Hepatocyte (in vitro differentiated cells): ENCODE measurements around the gene YJEFN3.

ENCODE experiments used
- EZH2phosphoT487 ChIP-seq: fragments of 200-600 bp; sonication (generic); IDR thresholded peaks from one replicate; pipeline ENCODE4 v1.6.1; 2018; ENCODE audit warnings: antibody characterized with exemption, mild to moderate bottlenecking, low read depth, moderate library complexity; ENCODE audit not compliant: unreplicated experiment, severe bottlenecking
- TF ChIP-seq, protein P1 (sequence below): fragments of 200-600 bp; sonication (generic); IDR thresholded peaks from 2 replicates; pipeline ENCODE4 v1.5.1; 2016; ENCODE audit warnings: antibody characterized with exemption, mild to moderate bottlenecking; ENCODE audit not compliant: poor library complexity

DNA sequence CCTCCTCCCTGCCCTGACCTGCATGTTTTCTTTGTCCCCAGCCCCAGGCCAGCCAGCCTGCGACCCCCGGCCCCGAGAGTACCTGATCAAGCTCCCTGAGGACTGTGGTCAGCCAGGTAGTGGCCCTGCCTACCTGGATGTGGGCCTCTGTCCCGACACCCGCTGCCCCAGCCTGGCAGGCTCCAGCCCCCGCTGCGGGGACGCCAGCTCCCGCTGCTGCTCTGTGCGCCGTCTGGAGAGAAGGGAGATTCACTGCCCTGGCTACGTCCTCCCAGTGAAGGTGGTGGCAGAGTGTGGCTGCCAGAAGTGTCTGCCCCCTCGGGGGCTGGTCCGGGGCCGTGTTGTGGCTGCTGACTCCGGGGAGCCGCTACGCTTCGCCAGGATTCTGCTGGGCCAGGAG is 14.9 kb downstream of the YJEFN3 start:
- TF ChIP-seq, protein P1, sequence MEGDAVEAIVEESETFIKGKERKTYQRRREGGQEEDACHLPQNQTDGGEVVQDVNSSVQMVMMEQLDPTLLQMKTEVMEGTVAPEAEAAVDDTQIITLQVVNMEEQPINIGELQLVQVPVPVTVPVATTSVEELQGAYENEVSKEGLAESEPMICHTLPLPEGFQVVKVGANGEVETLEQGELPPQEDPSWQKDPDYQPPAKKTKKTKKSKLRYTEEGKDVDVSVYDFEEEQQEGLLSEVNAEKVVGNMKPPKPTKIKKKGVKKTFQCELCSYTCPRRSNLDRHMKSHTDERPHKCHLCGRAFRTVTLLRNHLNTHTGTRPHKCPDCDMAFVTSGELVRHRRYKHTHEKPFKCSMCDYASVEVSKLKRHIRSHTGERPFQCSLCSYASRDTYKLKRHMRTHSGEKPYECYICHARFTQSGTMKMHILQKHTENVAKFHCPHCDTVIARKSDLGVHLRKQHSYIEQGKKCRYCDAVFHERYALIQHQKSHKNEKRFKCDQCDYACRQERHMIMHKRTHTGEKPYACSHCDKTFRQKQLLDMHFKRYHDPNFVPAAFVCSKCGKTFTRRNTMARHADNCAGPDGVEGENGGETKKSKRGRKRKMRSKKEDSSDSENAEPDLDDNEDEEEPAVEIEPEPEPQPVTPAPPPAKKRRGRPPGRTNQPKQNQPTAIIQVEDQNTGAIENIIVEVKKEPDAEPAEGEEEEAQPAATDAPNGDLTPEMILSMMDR: no peak
- no peak for TF ChIP-seq EZH2phosphoT487
